Astrocyte of the hippocampus (primary cell): ENCODE measurements around the gene FBXW2.

ENCODE experiments used
- DNase-seq: peaks from one replicate; pipeline ENCODE4 v3.0.0; 2011; ENCODE audit warnings: low read depth, low spot score

The FBXW2 gene

DNA sequence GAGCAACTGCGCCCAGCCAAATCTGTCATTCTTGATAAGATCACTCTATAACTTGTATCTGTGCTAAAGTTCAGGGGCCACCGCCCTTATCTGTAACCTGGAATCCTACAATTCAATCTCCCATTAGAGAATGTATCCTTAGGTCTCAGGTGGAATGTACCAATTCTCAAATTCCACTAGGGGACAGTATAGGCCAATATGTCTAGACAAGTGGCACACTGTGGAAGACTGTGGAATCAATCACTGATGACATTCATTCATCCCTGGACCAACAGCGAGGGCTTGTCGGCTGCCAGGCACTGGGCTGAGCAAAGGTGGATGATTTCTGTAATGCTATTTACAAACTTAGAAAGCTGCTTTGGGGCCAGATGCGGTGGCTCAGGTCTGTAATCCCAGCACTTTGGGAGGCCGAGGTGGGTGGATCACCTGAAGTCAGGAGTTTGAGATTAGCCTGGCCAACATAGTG lies 50.2 kb downstream of the FBXW2 start:
- peak; percentile 33 for DNase-seq

DNA sequence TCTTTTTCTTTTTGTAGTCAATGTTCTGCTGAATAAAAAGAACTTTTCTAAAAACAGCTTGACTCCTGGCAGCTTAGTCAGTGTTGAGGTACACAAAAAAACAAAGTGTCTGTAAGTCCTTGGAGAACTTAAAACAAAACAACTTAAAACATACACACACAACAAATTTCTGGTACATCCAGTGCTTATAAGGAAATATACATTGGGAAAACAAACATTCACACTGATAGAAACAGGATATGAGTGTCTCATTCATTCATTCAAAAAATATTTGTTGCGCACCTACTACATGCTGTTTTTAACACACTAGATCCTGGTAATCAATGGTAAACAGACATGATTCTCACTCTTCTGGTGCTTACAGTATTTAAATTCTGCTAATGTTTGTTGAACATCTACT lies 51.5 kb downstream of the FBXW2 start:
- DNase-seq, result no peak

DNA sequence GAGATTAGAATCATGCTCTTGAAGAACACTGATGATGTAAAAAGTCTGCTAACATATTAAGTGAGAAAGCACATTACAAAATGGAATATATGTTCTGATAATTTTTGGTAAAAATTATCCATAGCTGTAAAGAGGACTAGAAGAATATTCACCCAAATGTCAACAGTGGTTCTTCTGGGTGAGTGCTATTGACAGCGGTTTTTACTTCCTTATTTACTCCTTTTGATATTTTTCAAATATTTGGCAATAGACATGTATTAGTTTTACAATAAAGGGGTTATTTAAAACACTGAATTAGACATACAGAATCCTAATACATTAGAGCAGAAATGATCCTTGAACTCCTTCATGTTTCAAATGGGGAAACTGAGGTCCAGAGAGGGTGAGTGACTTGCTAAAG lies 52.0 kb downstream of the FBXW2 start:
- DNase-seq, result no peak

DNA sequence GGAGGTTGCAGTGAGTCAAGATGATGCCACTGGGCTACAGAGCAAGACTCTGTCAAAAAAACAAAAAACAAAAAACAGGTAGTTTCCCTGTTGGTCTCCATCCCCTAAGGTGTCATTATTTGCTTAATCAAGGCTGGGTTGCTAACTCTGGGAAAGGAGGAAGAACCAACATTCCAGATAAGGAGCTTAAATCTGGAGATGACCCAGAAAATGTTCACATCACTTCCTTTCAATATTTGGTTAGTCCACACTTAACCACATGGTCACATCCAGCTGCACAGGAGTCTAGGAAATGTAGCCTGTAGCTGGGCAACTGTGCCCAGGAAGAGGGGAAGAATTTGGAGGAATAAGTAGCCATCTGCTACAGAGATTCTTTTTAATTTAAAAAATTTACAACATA lies 53.1 kb downstream of the FBXW2 start:
- DNase-seq, result no peak

DNA sequence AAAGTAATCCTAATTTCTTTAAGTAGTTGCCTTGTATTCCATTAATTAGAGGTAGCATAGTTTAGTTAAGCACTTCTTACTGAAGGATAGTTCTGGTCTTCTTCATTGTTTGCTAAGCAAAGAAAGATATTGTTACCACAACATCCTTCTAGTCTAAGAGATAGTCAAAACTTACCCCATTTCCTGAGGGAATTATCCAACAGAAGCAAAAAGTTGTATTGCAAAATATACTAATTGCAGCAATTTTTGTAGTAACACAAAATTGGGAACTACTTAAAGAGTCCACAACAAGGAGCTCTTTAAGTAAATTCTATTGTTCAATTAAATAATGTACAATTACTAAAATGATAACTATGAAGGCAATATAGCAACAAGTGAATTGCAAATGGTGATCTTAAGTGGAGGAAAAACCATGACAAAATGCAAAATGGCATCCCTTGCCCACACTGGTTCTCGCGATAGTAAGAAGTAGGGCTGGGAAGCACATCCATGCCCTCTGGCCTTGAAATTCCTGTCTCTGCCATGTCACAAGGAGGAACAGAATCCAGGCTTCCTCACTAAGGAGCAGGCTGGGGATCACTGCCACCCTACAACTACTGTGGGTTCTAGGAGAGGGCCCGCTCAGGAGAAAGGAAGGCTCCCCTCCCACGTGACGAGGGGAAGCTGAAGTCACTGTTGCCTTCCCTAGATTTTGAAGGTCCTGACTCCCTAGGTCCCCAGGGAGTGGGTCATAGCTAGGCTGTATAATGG lies 55.6 kb downstream of the FBXW2 start:
- DNase-seq, result no peak

GRCh38 chr9:120736881-120737280 lies 56.3 kb downstream of the FBXW2 start:
- DNase-seq, result no peak

DNA sequence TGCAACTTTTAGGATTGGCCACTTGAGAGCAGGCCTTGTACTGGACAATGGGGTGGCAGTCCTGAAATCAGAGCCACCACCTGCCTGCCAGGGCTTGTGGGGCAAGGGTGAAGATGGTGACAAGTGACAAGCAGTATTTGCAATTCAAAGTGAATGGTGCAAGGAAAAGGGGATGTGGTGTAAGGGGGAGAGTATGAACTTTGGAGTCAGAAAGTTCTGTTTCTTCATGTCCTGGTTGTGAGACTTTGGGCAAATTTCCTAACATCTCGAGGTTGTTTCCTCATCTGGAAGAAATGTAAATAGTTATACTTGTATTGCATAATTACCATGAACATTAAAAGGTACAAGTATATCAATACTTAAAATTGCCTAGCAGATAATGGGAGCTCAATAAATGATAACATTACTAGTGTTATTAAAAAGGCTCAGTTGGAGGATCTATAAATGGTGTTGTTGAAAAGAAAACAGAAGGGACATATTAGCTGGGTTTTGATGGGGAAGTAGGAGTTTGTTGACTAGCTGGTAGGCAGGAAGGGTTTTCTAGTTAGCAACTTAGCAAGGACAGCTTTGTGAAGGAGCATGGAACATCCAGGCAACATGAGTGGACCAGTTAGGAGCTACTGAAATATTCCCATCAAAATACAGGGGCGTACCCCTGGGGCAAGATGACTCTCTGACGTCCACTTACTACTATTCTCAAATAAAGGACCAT lies 57.6 kb downstream of the FBXW2 start:
- no peak for DNase-seq

GRCh38 chr9:120734607-120735410 lies 58.4 kb downstream of the FBXW2 start:
- DNase-seq, result peak; percentile 14

DNA sequence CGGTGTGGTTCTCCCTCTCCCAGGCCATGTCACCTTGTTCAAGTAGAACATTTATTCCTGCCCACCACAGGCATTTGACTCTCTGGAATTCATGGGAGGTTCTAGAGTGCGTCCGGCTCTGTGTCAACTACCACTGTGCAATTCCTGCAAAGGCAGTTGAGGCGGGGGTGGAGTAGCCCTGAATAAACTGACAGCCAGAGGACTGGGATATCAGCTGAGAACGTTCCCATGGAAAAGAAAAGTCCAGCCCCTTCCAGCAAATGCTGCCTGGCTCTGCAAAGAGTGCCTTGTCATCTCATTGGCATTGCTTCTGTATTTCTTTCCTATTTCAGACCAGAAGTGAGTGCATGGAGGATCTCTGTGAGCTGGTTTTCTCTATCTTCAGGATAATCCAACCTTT lies 60.0 kb downstream of the FBXW2 start:
- DNase-seq, result peak; percentile 86

DNA sequence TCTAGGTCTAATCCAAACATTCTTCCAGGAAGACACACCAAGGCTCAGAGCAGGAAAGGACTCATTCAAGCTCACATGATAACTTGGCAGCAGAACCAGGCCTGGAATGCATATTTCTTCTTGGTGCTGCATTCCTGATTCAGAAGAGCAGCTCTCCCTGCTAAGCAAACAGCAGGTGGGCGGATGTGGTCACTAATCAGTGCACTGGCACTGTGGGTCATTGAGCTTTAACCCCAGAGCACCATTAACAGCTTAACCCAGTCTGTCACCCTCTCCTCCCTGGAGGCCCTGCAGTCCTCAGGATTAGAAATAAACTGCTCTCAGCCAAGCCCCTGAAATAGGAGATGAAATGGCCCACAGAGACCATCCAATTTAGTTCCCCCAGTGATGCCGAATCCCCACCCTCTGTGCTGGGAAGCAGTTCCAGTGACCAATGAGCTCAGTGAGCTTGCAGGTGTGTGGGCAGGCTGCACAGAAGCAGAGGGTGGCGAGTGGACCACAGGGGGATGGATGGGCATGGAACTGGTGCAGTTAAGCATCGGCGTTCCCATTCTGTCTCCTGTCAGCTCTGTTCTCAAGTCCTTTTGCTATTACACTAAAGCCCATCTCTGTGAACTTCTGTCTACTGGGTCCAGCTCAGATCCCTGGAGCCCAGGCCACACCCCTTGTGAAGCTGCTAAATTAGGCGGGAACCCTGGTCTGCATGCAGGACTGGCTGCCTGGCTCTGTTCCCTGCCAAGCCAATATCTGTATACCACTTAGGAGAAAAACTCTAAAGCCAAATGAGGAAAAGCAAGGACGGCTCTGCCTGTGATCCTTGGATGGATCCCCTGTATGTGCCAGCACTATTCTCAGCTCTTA lies 62.3 kb downstream of the FBXW2 start:
- DNase-seq, result peak; percentile 96

- no peak for DNase-seq
Observed at GRCh38 chr9:120729791-120730241, 63.4 kb downstream of the FBXW2 start.

GRCh38 chr9:120726484-120726883 lies 66.7 kb downstream of the FBXW2 start:
- DNase-seq, result no peak

DNA sequence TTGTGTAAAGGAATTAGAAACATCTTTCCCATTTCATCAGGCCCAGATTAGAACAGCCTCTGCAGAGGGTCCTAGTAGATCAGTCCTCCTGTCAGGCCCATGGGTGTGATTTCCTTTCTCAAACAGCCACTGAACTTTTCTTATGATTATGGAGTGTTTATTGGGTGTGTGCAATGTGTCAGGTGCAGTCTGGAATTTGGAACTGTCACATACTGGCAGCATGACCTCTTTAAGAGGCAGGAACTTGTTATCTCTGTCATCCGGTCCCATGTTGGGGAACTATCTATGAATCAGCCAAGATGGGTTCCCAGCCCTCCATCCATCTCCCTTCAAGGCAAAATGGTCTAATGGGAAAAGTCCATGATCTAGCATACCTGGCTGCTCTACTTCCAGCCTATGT lies 67.3 kb downstream of the FBXW2 start:
- no peak for DNase-seq

- DNase-seq, result no peak
Observed at GRCh38 chr9:120724757-120725400, 68.3 kb downstream of the FBXW2 start.

DNA sequence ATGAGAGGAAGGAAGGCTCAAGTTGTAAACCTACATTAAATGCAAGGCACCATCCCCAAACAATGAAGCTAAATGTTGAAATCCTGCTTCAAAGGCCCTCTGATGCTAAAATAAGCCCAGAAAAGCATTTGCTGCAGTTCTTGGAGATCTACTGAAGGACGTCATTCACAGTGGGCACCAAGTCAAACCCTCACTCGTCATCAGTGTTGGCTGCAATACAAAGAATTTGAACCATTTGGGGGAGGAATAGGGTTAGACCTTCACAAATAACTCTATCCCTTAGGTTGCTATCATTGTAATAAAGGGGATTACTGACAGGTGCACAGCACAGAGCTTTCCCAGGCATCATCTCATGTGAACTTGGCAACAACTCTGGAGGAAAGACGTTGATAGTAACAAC lies 69.7 kb downstream of the FBXW2 start:
- DNase-seq, result peak; percentile 87

DNA sequence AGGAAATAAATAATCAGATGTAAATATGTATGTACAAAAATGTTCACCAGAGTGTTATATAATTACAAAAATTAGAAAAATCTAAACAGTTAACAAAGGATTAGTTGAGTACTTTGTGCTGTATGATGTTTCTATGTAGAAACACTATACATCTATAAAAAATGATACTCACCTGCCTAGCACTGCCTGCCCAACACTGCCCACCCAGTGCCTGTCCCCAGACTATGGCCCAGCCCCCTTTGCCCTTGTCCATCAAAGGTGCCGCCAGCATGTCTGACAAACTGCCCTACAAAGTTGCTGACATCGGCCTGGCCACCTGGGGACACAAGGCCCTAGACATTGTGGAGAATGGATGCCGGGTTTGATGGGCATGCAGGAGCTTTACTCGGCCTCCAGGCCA lies 72.8 kb downstream of the FBXW2 start:
- no peak for DNase-seq

DNA sequence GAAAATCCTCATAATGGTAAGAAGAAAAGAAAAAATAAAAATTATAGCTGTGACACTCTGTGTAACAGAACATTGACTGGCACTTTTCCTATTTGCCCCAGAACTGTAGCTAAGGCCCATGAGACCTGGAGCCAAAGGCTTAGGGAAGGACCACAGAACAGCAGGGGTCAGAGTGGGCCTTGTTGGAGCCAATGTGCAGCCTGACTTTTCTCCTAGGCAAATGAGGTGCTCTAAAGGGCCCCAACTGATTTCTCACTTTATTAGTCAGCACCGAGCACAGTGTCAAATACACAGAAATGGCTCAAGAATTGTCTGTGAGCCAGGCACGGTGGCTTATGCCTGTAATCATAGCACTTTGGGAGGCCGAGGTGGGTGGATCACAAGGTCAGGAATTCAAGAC lies 74.9 kb downstream of the FBXW2 start:
- no peak for DNase-seq

GRCh38 chr9:120717176-120717575 lies 76.0 kb downstream of the FBXW2 start:
- DNase-seq, result no peak

GRCh38 chr9:120716483-120716882 lies 76.7 kb downstream of the FBXW2 start:
- DNase-seq, result no peak

DNA sequence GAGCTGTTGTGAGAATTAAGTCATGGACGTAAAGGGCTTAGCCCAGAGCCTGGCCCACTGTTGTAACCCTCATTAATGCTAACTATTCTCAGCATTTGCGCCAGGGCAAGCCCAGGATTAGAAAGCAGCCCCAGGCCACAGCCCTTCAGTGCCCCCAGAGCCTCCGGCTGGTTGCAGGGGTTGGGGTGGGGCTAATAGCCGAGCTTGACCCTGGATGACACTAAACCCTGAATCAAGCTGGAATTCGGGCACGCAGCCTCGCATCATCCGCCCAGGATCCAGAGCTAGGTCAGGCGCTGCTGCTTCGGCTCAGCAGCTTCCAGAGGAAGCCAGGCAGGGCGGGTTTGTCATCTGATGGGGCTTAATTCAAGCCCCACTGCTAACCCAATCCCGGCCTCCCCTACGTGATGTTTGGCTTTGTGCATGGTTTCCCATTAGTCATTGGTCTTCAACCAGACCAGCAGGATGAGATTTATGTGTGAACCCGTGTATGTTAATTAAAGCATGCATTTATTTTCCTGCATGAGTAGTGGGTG lies 77.8 kb downstream of the FBXW2 start:
- peak; percentile 77 for DNase-seq
